ENCODE measurements around the gene LZTS2. TPM values are rescaled to one million over a fixed set of nuclear protein-coding genes. Genes with fewer than 3 reads are reported as not detected.

LZTS2 gene
- total and polyA plus RNA-seq, 2 of the 8 experiments (the other 6 are each of a cell fraction or from before 2014, with no cell fraction given), result 75.7 to 99.5 TPM

DNA sequence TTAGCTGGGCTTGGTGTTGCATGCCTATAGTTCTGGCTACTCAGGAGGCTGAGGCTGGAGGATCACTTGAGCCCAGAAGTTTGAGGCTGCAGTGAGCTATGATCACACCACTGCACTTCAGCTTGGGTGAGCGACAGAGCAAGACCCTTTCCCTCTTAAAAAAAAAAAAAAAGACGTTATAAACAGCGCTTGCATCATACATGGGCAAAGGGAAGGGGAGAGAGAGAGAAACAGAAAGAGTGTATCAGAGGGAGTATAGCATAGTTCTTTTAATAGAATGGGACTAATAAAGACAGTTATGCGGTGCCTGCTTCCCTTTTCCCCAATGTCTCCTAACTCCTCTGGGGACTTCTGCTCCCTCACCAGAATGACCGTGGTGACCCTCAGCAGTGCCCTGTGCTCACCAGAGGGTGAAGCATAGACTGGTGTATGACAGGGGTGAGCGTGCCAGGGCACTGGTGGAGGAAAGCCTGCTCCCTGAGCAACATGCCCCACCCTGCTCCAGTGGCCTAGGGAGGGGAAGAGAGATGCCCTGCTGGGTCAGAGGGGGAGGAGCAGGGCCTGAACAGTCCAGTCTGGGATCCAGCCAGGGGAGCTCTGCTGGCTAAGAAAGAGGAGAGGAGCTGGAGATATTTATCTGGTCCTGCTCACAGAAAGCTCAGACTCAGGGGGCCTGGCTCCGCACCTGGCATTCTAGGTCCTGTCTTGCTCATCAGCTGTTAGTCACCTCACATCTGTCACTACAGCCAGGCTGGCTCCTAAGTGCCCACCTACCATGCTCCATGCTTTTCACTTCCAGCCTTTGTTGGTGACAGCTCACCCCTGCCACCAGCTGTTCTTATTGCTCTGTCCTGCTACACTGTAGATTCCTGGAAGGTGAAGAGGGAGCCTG lies 29.1 kb downstream of the LZTS2 start (continued):
- no peak for TF ChIP-seq GTF2F1 (IDR thresholded peaks at IDR 0.05; ENCODE audit: borderline replicate concordance, low read depth, low read length)
- TF ChIP-seq RXRA (IDR thresholded peaks at IDR 0.05; ENCODE audit: insufficient read depth, low read depth, low read length), result no peak
- TF ChIP-seq RNF2 (IDR thresholded peaks at IDR 0.05; ENCODE audit: borderline replicate concordance, low read depth, low read length, missing control alignments, poor library complexity, severe bottlenecking), result no peak
